ENCODE results near the gene NPR1.

NPR1 gene

DNA sequence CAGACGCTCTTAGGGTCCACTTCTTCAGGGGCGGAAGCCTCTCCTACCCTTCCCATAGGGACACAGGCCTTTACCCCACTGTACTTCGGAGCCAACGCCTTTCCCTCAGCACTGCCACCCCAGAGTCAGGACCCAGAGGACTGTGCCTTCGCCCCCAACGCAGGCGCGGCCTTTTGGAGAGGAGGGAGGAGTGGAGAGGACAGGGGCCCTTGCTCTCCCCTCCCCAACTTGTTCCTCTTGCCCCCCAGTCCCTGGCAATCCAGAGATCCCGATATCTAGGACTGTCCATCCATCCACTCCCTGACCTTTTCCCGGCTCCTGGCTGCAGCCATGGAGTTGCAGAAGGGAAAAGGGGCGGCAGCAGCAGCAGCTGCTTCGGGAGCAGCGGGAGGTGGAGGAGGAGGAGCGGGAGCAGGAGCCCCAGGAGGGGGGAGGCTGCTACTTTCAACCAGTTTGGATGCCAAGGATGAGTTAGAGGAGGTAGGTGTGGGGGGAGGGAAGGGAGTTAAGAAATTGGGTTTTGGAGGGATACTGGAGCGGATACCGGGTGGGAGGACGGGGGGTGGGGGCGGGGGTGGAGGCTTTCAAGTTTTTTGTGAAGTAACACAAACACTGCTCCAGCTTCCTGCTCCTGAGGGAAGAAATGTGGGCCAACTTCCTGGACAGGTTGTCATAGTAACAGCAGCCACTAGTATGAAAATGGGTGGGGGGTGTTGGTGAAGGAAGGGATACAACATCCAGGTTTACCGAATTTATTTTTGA lies 50.0 kb downstream of the NPR1 start:
- peak; percentile 58 for DNase-seq

GRCh38 chr1:153730468-153730988 lies 52.0 kb downstream of the NPR1 start:
- DNase-seq: no peak

GRCh38 chr1:153733970-153734369 lies 55.5 kb downstream of the NPR1 start:
- DNase-seq: no peak

- DNase-seq: no peak
These were observed 56.1 kb downstream of the NPR1 start for GRCh38 chr1:153734396-153735089.

- no peak for DNase-seq
These were observed 56.6 kb downstream of the NPR1 start for GRCh38 chr1:153735090-153735420.

- no peak for DNase-seq
These were observed 63.5 kb downstream of the NPR1 start for GRCh38 chr1:153741986-153742385.

DNA sequence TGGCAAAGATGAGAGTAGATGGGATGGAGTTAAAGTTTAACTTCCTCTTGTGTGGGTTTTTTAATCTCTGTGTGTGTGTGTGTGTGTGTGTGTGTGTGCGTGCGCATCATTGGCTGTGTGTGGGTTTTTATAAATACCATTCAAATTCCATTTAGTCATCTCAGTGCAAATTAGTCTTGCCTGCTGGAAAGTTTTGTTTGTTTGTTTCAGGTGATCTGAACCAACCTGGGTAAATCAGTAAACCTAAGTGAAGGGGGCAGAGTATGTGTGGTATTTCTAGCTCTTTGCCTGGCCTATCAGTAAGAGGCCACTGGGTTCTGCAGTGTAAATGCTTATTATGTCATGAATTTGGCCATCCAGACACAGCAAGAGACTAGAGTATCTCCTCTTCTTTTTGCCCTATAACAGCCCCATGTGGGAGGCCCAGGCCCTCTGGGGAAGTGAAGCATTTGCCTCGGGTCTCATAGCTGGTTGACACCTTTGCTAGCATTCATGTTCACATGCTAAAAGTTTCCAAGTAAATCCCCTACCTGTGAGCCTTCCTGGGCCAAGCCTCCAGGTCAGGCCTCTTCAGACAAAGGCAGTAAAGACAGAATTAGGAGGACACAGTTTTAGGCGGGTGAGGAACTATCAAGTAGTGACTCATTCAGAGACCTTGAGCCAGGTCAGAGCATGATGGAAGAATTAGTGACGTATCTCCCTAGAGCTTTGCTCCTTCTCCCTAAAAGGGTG lies 64.1 kb downstream of the NPR1 start:
- peak; percentile 42 for DNase-seq
